H1 (cell line): ENCODE results near the gene ITGAE. TPM values are rescaled to one million over a fixed set of nuclear protein-coding genes. Genes with fewer than 3 reads are reported as not detected.

Experiments used
- CHD2 ChIP-seq: IDR thresholded peaks from 2 replicates; pipeline ENCODE4 v1.6.1; 2012; ENCODE audit warnings: low read length, improper control_type of control experiment
- HDAC2 ChIP-seq, 2 experiments: fragments of 300-600 bp in 1 of 2; sonication (generic) in 1 of 2; IDR thresholded peaks; 2 replicates each; pipeline ENCODE4 v1.6.1; 2011 to 2012; ENCODE audit warnings: low read depth in 2 of 2, low read length in 2 of 2, mild to moderate bottlenecking in 2 of 2, moderate library complexity in 2 of 2, borderline replicate concordance in 1 of 2, inconsistent platforms in 1 of 2
- KDM5A ChIP-seq: fragments of 200-600 bp; IDR thresholded peaks from 2 replicates; pipeline ENCODE4 v1.7.1; 2012; ENCODE audit warnings: mild to moderate bottlenecking, low read length, inconsistent platforms, mixed read lengths
- polyA plus RNA-seq, 7 experiments: library from polyadenylated mRNA; depleted of rRNA in 3 of 7; stranded (reverse) in 5 of 7; unstranded in 2 of 7; fragments of >200 nt in 5 of 7; fragments of 200-250 nt in 2 of 7; gene quantifications; 1 replicate in 5 of 7; 2 replicates in 1 of 7; 4 replicates in 1 of 7; pipeline versions ENCODE4 v1.2.1 to v1.2.3, GENCODE V29; 2011 to 2013; ENCODE audit warnings: missing spikeins in 2 of 7, mixed read lengths in 2 of 7
- total RNA-seq: library from RNA; stranded (reverse); fragmentation: NEBNext Ultra II Directional; extraction: Animal tissue kit (Norgen Biotek cat#: 25700); gene quantifications from 2 replicates; pipeline ENCODE4 v1.2.1, GENCODE V29; 2021
- TF ChIP-seq, protein P1 (sequence below): fragments of 300-600 bp; sonication (generic); IDR thresholded peaks from 2 replicates; pipeline ENCODE4 v1.7.1; 2012; ENCODE audit warnings: low read length, moderate library complexity, mild to moderate bottlenecking, inconsistent platforms; ENCODE audit not compliant: insufficient replicate concordance
- TF ChIP-seq, protein P2 (sequence below): IDR thresholded peaks from 2 replicates; pipeline ENCODE4 v1.6.1; 2012; ENCODE audit warnings: low read length, inconsistent platforms

Gene ITGAE
- total and polyA plus RNA-seq, 2 of the 8 experiments (the other 6 are each of a cell fraction or from before 2014, with no cell fraction given) = 23.2 to 43.1 TPM

DNA sequence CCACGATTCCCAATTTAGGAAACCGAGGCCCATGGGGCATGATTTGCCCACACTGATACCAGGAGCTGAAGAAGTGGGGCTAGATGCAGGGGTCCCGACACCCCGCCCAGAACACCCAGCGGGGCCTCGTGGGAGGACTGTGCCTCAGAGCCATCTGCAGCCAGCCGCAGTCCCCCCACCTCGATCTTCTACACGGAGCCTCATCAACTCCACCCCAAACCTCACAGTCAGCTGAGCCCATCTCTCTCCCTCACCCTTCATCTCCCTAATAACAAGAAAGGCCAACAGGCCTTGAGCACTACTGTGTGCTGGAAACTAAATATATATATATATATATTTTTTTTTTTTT is 4.2 kb downstream of the ITGAE start (continued):
- TF ChIP-seq, protein P1, sequence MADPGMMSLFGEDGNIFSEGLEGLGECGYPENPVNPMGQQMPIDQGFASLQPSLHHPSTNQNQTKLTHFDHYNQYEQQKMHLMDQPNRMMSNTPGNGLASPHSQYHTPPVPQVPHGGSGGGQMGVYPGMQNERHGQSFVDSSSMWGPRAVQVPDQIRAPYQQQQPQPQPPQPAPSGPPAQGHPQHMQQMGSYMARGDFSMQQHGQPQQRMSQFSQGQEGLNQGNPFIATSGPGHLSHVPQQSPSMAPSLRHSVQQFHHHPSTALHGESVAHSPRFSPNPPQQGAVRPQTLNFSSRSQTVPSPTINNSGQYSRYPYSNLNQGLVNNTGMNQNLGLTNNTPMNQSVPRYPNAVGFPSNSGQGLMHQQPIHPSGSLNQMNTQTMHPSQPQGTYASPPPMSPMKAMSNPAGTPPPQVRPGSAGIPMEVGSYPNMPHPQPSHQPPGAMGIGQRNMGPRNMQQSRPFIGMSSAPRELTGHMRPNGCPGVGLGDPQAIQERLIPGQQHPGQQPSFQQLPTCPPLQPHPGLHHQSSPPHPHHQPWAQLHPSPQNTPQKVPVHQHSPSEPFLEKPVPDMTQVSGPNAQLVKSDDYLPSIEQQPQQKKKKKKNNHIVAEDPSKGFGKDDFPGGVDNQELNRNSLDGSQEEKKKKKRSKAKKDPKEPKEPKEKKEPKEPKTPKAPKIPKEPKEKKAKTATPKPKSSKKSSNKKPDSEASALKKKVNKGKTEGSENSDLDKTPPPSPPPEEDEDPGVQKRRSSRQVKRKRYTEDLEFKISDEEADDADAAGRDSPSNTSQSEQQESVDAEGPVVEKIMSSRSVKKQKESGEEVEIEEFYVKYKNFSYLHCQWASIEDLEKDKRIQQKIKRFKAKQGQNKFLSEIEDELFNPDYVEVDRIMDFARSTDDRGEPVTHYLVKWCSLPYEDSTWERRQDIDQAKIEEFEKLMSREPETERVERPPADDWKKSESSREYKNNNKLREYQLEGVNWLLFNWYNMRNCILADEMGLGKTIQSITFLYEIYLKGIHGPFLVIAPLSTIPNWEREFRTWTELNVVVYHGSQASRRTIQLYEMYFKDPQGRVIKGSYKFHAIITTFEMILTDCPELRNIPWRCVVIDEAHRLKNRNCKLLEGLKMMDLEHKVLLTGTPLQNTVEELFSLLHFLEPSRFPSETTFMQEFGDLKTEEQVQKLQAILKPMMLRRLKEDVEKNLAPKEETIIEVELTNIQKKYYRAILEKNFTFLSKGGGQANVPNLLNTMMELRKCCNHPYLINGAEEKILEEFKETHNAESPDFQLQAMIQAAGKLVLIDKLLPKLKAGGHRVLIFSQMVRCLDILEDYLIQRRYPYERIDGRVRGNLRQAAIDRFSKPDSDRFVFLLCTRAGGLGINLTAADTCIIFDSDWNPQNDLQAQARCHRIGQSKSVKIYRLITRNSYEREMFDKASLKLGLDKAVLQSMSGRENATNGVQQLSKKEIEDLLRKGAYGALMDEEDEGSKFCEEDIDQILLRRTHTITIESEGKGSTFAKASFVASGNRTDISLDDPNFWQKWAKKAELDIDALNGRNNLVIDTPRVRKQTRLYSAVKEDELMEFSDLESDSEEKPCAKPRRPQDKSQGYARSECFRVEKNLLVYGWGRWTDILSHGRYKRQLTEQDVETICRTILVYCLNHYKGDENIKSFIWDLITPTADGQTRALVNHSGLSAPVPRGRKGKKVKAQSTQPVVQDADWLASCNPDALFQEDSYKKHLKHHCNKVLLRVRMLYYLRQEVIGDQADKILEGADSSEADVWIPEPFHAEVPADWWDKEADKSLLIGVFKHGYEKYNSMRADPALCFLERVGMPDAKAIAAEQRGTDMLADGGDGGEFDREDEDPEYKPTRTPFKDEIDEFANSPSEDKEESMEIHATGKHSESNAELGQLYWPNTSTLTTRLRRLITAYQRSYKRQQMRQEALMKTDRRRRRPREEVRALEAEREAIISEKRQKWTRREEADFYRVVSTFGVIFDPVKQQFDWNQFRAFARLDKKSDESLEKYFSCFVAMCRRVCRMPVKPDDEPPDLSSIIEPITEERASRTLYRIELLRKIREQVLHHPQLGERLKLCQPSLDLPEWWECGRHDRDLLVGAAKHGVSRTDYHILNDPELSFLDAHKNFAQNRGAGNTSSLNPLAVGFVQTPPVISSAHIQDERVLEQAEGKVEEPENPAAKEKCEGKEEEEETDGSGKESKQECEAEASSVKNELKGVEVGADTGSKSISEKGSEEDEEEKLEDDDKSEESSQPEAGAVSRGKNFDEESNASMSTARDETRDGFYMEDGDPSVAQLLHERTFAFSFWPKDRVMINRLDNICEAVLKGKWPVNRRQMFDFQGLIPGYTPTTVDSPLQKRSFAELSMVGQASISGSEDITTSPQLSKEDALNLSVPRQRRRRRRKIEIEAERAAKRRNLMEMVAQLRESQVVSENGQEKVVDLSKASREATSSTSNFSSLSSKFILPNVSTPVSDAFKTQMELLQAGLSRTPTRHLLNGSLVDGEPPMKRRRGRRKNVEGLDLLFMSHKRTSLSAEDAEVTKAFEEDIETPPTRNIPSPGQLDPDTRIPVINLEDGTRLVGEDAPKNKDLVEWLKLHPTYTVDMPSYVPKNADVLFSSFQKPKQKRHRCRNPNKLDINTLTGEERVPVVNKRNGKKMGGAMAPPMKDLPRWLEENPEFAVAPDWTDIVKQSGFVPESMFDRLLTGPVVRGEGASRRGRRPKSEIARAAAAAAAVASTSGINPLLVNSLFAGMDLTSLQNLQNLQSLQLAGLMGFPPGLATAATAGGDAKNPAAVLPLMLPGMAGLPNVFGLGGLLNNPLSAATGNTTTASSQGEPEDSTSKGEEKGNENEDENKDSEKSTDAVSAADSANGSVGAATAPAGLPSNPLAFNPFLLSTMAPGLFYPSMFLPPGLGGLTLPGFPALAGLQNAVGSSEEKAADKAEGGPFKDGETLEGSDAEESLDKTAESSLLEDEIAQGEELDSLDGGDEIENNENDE = no peak
- TF ChIP-seq KDM5A (no peak), HDAC2 (IDR thresholded peaks at IDR 0.05; ENCODE audit: borderline replicate concordance in 1 of 2, low read depth in 2 of 2, low read length in 2 of 2) (no peak), CHD2 (no peak)
- TF ChIP-seq, protein P2, sequence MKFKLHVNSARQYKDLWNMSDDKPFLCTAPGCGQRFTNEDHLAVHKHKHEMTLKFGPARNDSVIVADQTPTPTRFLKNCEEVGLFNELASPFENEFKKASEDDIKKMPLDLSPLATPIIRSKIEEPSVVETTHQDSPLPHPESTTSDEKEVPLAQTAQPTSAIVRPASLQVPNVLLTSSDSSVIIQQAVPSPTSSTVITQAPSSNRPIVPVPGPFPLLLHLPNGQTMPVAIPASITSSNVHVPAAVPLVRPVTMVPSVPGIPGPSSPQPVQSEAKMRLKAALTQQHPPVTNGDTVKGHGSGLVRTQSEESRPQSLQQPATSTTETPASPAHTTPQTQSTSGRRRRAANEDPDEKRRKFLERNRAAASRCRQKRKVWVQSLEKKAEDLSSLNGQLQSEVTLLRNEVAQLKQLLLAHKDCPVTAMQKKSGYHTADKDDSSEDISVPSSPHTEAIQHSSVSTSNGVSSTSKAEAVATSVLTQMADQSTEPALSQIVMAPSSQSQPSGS = no peak
